Pons (tissue), 1 donor: ENCODE measurements around the gene ZNF107.

Experiments
- DNase-seq: peaks from one replicate; pipeline ENCODE4 v3.0.0-alpha.2; 2016; ENCODE audit warnings: low spot score

Gene ZNF107

DNA sequence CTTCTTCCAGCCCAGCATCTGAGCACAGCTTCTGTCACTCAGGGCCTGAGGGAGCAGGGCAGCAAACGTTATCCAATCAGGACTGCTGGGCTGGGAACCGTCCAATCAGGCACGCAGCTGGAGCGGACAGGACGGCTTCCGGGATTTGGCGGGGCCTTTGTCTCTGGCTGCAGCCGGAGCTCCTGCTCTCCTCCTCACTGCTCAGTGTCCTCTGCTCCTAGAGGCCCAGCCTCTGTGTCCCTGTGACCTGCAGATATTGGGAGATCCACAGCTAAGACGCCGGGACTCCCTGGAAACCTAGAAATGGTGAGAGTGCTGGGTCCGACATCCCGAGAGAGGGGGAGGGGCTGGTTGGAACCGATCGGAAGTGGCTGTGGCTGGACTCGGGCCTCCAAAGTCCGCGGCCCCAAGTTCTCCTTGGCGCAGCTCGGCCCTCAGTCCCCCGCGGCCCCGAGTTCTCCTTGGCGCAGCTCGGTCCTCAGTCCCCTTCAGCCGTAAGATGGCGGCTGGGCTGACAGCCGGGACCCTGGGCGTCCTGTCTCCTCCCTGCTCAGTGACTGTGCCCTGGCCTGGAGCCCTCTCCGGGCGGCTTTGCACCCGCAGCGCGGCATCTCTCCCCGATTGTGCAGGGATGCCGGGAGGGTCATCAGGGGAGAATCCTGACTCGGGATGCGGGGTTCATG is at the start of gene ZNF107:
Gene ZNF107 (plus strand): TSS at position 154 of the 683 bp plus-strand sequence. CDS start 150 bp downstream, at position 304.
- peak; percentile 96 for DNase-seq

GRCh38 chr7:64618785-64619456 is 47.0 kb upstream of the ZNF107 start:
- peak; percentile 78 for DNase-seq

DNA sequence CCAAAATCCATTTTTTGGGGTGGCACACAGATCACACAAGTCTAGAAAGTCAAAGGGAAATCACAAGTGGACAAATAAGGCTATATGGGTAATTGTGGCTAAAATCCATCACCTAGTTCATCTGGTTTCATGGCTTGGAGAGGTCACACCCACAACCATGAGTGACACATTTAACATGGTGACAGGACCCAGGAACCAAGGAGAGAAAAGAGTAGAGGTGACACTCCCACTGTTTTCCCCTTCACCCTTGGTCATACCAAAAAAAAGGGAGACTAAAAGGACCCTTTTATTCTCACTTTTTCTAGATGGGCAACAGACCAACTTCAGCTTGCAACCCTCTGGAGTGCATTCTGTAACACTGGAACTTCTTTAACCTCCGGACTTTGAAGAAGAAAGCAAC is 46.2 kb upstream of the ZNF107 start:
- no peak for DNase-seq

GRCh38 chr7:64621656-64622055 is 44.3 kb upstream of the ZNF107 start:
- no peak for DNase-seq

- DNase-seq: peak; percentile 11
These were observed 40.5 kb upstream of the ZNF107 start for GRCh38 chr7:64625114-64626082.

- no peak for DNase-seq
These were observed 39.9 kb upstream of the ZNF107 start for GRCh38 chr7:64626083-64626469.

- no peak for DNase-seq
These were observed 39.4 kb upstream of the ZNF107 start for GRCh38 chr7:64626557-64626956.

DNA sequence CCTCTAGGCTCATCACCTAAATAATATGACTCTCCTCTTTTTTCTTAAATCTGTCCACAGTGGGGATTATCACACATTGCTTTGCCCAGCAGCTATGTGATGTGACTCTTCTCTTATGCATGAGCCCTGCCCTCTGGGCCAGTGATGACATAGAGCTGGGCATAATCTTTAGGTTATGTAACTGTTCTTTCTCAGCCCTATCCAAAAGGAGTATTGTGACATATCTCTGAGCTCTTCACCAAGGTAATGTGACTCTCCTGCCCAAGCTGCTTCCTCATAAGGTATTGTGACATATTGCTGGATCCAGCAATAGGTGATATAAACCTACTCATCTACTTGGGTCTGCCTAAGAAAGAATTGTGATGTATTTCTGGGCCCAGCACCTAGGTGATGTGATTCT is 37.7 kb upstream of the ZNF107 start:
- DNase-seq: no peak

- no peak for DNase-seq
These were observed 37.2 kb upstream of the ZNF107 start for GRCh38 chr7:64628721-64629120.

DNA sequence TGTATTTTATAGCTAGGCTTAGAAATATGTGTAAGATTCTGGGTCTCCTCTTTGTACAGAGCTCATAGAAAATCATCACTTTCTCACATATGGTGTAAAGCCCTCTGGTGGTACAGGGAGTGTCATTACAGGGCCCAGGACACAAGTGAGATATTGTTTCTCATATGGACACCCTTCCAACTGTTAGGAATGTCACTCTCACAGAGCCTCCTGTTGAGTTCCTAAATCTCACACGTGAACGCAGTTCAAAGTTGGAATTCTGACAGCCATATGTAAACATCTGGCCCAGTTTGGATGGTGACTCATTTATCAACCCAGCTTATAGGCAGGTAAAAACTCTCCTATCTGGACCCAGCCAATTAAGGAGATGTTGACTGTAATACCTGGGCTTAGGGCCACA is 35.4 kb upstream of the ZNF107 start:
- DNase-seq: peak; percentile 26

GRCh38 chr7:64632029-64632428 is 33.9 kb upstream of the ZNF107 start:
- no peak for DNase-seq

DNA sequence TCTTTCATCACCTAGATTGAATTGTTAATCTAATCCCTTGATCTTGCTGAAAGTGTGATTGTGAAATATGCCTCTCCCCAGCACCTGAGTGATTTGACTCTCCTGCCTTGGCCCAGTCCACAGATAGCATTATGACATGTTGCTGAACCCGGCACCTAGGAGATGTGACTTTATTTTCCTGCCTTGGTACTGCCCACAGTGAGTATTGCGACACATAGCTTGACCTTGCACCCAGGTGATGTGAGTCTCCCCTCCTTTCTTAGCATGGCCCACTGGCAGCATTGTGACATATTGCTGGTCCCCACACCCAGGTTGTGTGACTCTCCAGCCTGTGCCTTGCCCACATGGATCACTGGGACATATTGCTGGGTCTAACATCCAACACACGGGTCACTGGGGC is 32.5 kb upstream of the ZNF107 start:
- no peak for DNase-seq

GRCh38 chr7:64634406-64635062 is 31.4 kb upstream of the ZNF107 start:
- DNase-seq: no peak

GRCh38 chr7:64636386-64636785 is 29.5 kb upstream of the ZNF107 start:
- DNase-seq: no peak

- DNase-seq: no peak
These were observed 28.1 kb upstream of the ZNF107 start for GRCh38 chr7:64637521-64638445.

DNA sequence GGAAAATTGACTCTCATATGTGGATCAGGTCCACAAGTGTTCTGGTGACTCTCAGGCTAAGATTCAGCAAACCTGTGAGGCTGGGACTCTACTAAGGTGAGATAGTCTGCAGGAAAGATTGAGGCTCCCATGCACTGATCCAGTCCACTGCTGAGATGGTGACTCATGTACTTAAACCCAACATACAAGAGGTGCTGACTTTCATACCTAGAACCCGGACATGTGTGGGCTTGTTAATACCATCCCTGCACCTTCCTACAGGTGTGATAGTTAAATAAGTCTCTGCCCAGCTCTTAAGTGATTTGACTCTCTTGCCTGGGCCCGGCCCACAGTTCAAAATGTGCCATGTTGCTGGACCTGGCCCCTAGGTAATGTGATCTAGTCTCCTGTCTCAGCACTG is 27.1 kb upstream of the ZNF107 start:
- DNase-seq: no peak

- no peak for DNase-seq
These were observed 26.5 kb upstream of the ZNF107 start for GRCh38 chr7:64639267-64640001.

DNA sequence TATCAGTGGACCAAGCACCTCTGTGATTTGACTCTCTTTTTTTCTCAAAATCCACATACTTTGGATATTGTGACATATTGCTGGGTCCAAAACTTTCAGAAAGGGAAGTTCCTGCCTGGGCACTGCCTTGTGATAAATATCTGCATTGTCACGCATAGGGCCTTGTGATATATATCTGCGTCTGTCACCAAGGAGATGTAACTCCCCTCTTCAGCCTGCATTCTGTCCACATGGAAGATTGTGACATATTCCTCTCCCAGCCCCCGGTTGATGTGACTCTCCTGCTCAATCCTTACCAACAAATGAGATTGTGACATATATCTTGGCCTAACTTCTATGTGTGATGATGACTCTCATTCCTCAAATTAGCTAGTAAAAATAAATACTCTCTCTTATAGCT is 25.4 kb upstream of the ZNF107 start:
- no peak for DNase-seq

- no peak for DNase-seq
These were observed 23.9 kb upstream of the ZNF107 start for GRCh38 chr7:64642046-64642445.

GRCh38 chr7:64642875-64643274 is 23.1 kb upstream of the ZNF107 start:
- no peak for DNase-seq
